Tibial nerve (tissue), 4 donors: ENCODE measurements around the gene EML2.

ENCODE experiments used
- EP300 ChIP-seq, 2 donors: sonication (generic); formaldehyde crosslinking; IDR thresholded peaks; one replicate each; pipeline ENCODE4 v1.6.1; 2017; ENCODE audit warnings: antibody characterized with exemption in 2 of 2, mild to moderate bottlenecking in 1 of 2
- POLR2A ChIP-seq, 2 donors: fragments of 450-650 bp; IDR thresholded peaks; one replicate each; pipeline ENCODE4 v1.6.1; 2017; ENCODE audit warnings: antibody characterized with exemption in 2 of 2, mild to moderate bottlenecking in 2 of 2, moderate library complexity in 2 of 2
- TF ChIP-seq, protein P1 (sequence below), 5 experiments: fragments of 200-600 bp in 3 of 5; fragments of 450-650 bp in 2 of 5; sonication (generic) in 3 of 5; IDR thresholded peaks; one replicate each; pipeline ENCODE4 v1.5.1; 2016 to 2019; ENCODE audit warnings: antibody characterized with exemption in 5 of 5, mild to moderate bottlenecking in 3 of 5, moderate library complexity in 2 of 5

DNA sequence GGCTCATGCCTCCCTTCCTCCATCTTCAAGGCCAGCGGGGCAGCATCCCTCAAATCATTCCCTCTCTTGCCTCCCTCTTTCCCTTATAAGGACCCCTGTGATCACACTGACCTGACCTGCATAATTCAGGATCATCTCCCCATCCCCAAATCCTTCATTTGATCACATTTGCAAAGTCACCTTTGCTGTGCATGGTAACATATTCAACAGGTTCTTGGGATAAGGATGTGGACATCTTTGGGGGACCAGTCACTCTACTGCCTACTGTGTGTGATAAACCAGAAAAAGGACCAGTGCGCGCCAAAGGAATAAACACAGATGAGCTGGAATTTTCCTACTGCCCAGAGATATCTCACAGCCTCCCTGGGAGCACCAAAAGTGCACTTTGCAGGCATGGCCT, 62.5 kb downstream of the EML2 start:
- TF ChIP-seq, protein P1, sequence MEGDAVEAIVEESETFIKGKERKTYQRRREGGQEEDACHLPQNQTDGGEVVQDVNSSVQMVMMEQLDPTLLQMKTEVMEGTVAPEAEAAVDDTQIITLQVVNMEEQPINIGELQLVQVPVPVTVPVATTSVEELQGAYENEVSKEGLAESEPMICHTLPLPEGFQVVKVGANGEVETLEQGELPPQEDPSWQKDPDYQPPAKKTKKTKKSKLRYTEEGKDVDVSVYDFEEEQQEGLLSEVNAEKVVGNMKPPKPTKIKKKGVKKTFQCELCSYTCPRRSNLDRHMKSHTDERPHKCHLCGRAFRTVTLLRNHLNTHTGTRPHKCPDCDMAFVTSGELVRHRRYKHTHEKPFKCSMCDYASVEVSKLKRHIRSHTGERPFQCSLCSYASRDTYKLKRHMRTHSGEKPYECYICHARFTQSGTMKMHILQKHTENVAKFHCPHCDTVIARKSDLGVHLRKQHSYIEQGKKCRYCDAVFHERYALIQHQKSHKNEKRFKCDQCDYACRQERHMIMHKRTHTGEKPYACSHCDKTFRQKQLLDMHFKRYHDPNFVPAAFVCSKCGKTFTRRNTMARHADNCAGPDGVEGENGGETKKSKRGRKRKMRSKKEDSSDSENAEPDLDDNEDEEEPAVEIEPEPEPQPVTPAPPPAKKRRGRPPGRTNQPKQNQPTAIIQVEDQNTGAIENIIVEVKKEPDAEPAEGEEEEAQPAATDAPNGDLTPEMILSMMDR (IDR thresholded peaks at IDR 0.05), result no peak
- TF ChIP-seq POLR2A (IDR thresholded peaks at IDR 0.05) (no peak), EP300 (IDR thresholded peaks at IDR 0.05) (no peak)
